AG09319 (cell line): ENCODE measurements around the gene TMEM39B.
"Not testable (repeated sequence)": the region's sequence is repeated elsewhere in the genome, so short reads cannot be mapped to it uniquely, and the experiment has no call there.

Source experiments
- DNase-seq: peaks from one replicate; pipeline ENCODE4 v3.0.0-alpha.2; 2010; ENCODE audit warnings: low read depth; ENCODE audit errors: extremely low read depth
- CTCF ChIP-seq: IDR thresholded peaks from 2 replicates; pipeline ENCODE4 v1.5.1; 2011; ENCODE audit warnings: low read depth, mild to moderate bottlenecking, inconsistent platforms, low read length, moderate library complexity

TMEM39B gene

GRCh38 chr1:32105338-32105737 lies 32.6 kb downstream of the TMEM39B start:
- no peak for TF ChIP-seq CTCF
- DNase-seq = no peak

GRCh38 chr1:32106663-32107275 lies 34.0 kb downstream of the TMEM39B start:
- TF ChIP-seq CTCF = no peak
- no peak for DNase-seq

GRCh38 chr1:32107742-32108661 lies 35.3 kb downstream of the TMEM39B start, which contains the start of gene KPNA6:
Gene KPNA6 (plus strand): TSS chr1:32108056. CDS start chr1:32108131, 75 bp downstream.
- TF ChIP-seq CTCF = no peak
- peak; percentile 94 for DNase-seq

- DNase-seq = no peak
- no peak for TF ChIP-seq CTCF
These were observed 38.4 kb downstream of the TMEM39B start for GRCh38 chr1:32111040-32111623.

- no peak for DNase-seq
These were observed 39.0 kb downstream of the TMEM39B start for GRCh38 chr1:32111789-32112188.

GRCh38 chr1:32112806-32113375 lies 40.2 kb downstream of the TMEM39B start:
- TF ChIP-seq CTCF = no peak
- no peak for DNase-seq

More at GRCh38 chr1:32111789-32112188, 39.0 kb downstream of the TMEM39B start:
- TF ChIP-seq CTCF = no peak

GRCh38 chr1:32113436-32113835 lies 40.7 kb downstream of the TMEM39B start:
- not testable (repeated sequence) for DNase-seq
